Activated naive CD4-positive, alpha-beta T cell treated with anti-CD3 and anti-CD28 coated beads, Interleukin-2, amount 50 U/mL, for 16 hours (primary cell): ENCODE results near the gene IL1R1.

Experiments
- DNase-seq: peaks from one replicate; pipeline ENCODE4 v3.0.0-alpha.2; 2020

Gene IL1R1

GRCh38 chr2:102177814-102178478 lies 35.4 kb downstream of the IL1R1 start:
- no peak for DNase-seq

- DNase-seq, result no peak
Measured at GRCh38 chr2:102179061-102179460, 36.5 kb downstream of the IL1R1 start.

- DNase-seq, result no peak
Measured at GRCh38 chr2:102179788-102180686, 37.5 kb downstream of the IL1R1 start.

- no peak for DNase-seq
Measured at GRCh38 chr2:102180687-102180999, 38.1 kb downstream of the IL1R1 start.

GRCh38 chr2:102181376-102181775 lies 38.8 kb downstream of the IL1R1 start:
- no peak for DNase-seq

- DNase-seq, result no peak
Measured at GRCh38 chr2:102181919-102182635, 39.5 kb downstream of the IL1R1 start.

GRCh38 chr2:102184018-102184417 lies 41.5 kb downstream of the IL1R1 start:
- no peak for DNase-seq

- no peak for DNase-seq
Measured at GRCh38 chr2:102184568-102184967, 42.0 kb downstream of the IL1R1 start.

- DNase-seq, result no peak
Measured at GRCh38 chr2:102185347-102185746, 42.8 kb downstream of the IL1R1 start.

GRCh38 chr2:102186791-102187495 lies 44.4 kb downstream of the IL1R1 start, which contains the start of gene IL1RL2:
IL1RL2 (plus strand) TSS chr2:102187023; CDS start chr2:102187868, 845 bp downstream.
- no peak for DNase-seq

- DNase-seq, result peak; percentile 60
Measured at GRCh38 chr2:102187496-102188150, 45.1 kb downstream of the IL1R1 start.

- DNase-seq, result no peak
Measured at GRCh38 chr2:102190430-102191107, 48.0 kb downstream of the IL1R1 start.

- DNase-seq, result no peak
Measured at GRCh38 chr2:102191501-102191900, 49.0 kb downstream of the IL1R1 start.

- no peak for DNase-seq
Measured at GRCh38 chr2:102193074-102193473, 50.5 kb downstream of the IL1R1 start.

GRCh38 chr2:102194609-102195268 lies 52.2 kb downstream of the IL1R1 start:
- DNase-seq, result no peak

GRCh38 chr2:102197389-102198137 lies 55.0 kb downstream of the IL1R1 start:
- no peak for DNase-seq

- no peak for DNase-seq
Measured at GRCh38 chr2:102200539-102200938, 58.0 kb downstream of the IL1R1 start.

GRCh38 chr2:102204638-102205037 lies 62.1 kb downstream of the IL1R1 start:
- DNase-seq, result no peak

GRCh38 chr2:102206666-102207341 lies 64.3 kb downstream of the IL1R1 start:
- no peak for DNase-seq

- DNase-seq, result no peak
Measured at GRCh38 chr2:102208774-102209173, 66.2 kb downstream of the IL1R1 start.
